Effector memory CD8-positive, alpha-beta T cell (primary cell): Measurements from ENCODE around the gene AIRE.

Source experiments
- ATAC-seq: fragments of 150-1000 bp; cut with Tn5 transposase; replicated peaks from 2 replicates; pipeline ENCODE4 v1.10.0; 2021; ENCODE audit warnings: mild to moderate bottlenecking, moderate library complexity
- DNase-seq, 3 experiments: peaks; one replicate each; pipeline ENCODE4 v3.0.0; 2021
- H3K27ac Mint-ChIP-seq, 2 donors: one replicate each; pipeline ENCODE4 v1.8.0; 2022; ENCODE audit warnings: mild to moderate bottlenecking in 2 of 2, mixed read lengths in 2 of 2, moderate library complexity in 2 of 2
- H3K27me3 Mint-ChIP-seq, 2 donors: one replicate each; pipeline ENCODE4 v1.8.0; 2022; ENCODE audit warnings: mixed read lengths in 2 of 2
- H3K36me3 Mint-ChIP-seq: one replicate; pipeline ENCODE4 v1.8.0; 2022; ENCODE audit warnings: mild to moderate bottlenecking, moderate library complexity, mixed read lengths; ENCODE audit not compliant: insufficient read depth
- H3K4me1 Mint-ChIP-seq, 2 donors: one replicate each; pipeline ENCODE4 v1.8.0; 2022; ENCODE audit warnings: low read depth in 2 of 2, mixed read lengths in 2 of 2
- H3K4me3 Mint-ChIP-seq, 2 donors: one replicate each; pipeline ENCODE4 v1.8.0; 2022; ENCODE audit warnings: mild to moderate bottlenecking in 2 of 2, mixed read lengths in 2 of 2, moderate library complexity in 2 of 2
- H3K9me3 Mint-ChIP-seq, 2 donors: one replicate each; pipeline ENCODE4 v1.8.0; 2022; ENCODE audit warnings: mixed read lengths in 2 of 2

Gene AIRE

DNA sequence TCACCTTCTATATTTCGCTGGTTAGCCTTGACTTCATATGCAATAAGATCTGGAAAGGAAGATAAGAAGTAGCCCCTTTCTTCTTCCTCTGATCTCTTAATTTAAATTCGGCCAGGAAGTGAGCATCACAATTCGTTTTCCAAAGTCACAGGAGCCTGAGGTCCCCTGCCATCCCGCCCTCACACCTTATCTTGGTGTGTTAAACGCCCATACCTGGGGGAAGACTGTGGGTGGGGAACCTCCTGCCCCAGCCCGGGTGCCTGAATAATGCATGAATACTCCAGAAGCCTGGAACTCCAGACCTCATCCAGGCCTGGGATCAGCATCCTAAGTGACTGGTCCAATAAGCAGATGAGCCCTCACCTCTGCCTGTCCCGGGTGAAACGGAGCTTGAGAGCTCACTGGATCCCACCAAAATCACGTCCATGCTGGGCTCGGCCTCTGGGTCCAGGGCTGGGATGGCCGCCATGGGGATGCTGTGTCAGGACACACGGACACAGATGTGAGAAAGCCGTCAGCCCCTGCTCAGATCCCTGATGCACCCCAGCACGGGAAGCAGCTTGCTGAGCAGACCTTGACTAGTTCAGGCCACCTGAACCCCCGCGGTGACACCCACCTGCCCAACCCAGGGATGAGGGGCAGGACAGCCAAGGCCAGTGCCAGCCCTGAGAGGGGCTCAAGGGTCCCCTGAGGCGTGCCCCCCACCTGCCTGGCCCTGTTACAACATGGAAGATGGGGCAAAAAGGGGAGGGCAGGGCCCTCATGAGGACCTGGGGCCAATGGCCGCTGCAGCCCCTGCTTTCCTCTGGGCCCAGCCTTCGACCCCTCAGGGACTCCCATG, 24.7 kb upstream of the AIRE start:
- Mint-ChIP-seq H3K27me3 (peaks cover 0 to 10% of the 10 kb centered on the region in 2 donors), H3K36me3 (peaks cover 2% of the 10 kb centered on the region), H3K4me3 (no peak overlapping the region), H3K4me1 (no peaks in the 10 kb centered on the region), H3K27ac (peak overlapping the region; percentile 35), H3K9me3 (no peaks in the 10 kb centered on the region)
- no peak for DNase-seq
- no peak for ATAC-seq

GRCh38 chr21:44261675-44262295, 23.9 kb upstream of the AIRE start, which contains the start of gene DNMT3L:
DNMT3L (minus strand) TSS chr21:44261897; CDS start chr21:44261259, 638 bp downstream.
- no peaks in the 10 kb centered on the region for H3K9me3 Mint-ChIP-seq
- peak within 1 kb of the TSS; percentile 35 for H3K27ac Mint-ChIP-seq
- ATAC-seq (no peak), DNase-seq (no peak)
- no peak within 1 kb of the TSS for H3K4me3 Mint-ChIP-seq
- H3K4me1 Mint-ChIP-seq = no peaks in the 10 kb centered on the region
- H3K36me3 Mint-ChIP-seq = peaks cover 2% of the 10 kb centered on the region
- peaks cover 0 to 10% of the 10 kb centered on the region in 2 donors for H3K27me3 Mint-ChIP-seq

DNA sequence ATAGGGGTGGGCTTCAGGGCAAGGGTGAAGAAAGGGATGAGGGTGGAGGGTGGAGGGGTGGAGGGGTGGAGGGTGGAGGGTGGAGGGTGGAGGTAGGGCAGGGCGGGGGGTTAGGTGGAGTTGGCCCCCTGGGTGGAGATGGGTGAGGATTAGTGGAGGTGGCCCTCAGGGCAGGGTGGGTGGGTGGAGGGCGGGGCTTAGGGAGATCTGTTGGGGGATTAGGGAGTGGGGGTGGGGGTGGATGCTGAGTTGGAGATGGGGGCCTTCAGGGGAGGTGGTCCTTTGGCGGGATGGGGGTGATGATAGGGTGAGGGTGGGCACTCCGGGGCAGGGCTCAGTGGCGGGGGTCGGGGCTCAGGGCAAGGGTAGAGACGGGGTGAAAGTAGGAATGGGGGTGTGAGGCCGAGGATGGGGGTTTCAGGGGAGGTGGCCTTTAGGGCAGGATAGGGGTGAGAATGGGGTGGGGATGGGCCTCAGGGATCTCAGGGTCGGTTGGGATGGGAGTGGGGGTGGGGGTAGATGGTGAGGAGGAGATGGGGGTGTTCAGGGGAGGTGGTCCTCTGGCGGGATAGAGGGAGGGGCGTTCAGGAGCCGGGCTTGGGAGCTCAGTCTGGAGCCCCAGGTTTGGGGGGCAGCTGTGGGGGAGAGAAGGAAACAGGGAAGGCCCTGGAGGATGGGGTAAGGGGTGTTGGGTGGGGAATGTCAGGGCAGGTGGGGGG, 23.2 kb upstream of the AIRE start:
- peaks cover 2% of the 10 kb centered on the region for H3K36me3 Mint-ChIP-seq
- H3K4me1 Mint-ChIP-seq = no peaks in the 10 kb centered on the region
- no peak for DNase-seq
- H3K27ac Mint-ChIP-seq = no peak overlapping the region
- no peak overlapping the region for H3K4me3 Mint-ChIP-seq
- ATAC-seq = no peak
- no peaks in the 10 kb centered on the region for H3K9me3 Mint-ChIP-seq
- peaks cover 0 to 10% of the 10 kb centered on the region in 2 donors for H3K27me3 Mint-ChIP-seq

DNA sequence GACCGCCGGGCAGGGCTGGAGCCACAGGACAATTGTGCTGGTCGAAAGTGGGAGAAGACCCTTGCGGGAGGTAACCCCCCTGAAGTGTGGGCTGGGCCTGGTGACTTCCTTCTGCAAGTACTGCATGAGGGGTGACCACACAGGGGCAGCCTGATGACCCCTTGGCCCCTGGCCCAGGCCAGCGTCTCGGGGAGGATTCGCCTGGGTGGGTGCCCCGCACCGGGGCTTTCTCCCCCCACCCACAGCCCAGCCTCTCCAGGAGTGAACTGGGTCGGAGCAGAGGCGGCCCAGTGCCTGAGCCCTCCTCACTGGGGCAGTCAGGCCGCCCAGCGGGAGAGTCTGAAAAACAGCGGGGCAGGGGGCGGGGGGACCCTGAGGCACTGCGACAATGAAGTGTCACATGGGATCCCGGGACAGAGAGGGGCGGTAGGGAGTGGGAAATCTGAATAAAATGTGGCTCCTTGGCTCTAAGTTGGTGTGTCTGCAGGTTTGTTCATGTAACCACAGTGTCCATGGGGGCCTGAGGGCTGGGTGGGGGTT, 22.4 kb upstream of the AIRE start:
- Mint-ChIP-seq H3K9me3 (no peaks in the 10 kb centered on the region), H3K4me3 (no peak overlapping the region), H3K27ac (no peak overlapping the region), H3K27me3 (peaks cover 0 to 4% of the 10 kb centered on the region in 2 donors), H3K4me1 (no peaks in the 10 kb centered on the region), H3K36me3 (peaks cover 2% of the 10 kb centered on the region)
- no peak for DNase-seq
- no peak for ATAC-seq

- DNase-seq (no peak), ATAC-seq (no peak)
- Mint-ChIP-seq H3K27ac (no peak overlapping the region), H3K36me3 (peaks cover 2% of the 10 kb centered on the region), H3K9me3 (no peaks in the 10 kb centered on the region), H3K4me1 (no peaks in the 10 kb centered on the region), H3K4me3 (no peak overlapping the region), H3K27me3 (no peaks in the 10 kb centered on the region)
Observed at GRCh38 chr21:44263768-44264167, 21.9 kb upstream of the AIRE start.

DNA sequence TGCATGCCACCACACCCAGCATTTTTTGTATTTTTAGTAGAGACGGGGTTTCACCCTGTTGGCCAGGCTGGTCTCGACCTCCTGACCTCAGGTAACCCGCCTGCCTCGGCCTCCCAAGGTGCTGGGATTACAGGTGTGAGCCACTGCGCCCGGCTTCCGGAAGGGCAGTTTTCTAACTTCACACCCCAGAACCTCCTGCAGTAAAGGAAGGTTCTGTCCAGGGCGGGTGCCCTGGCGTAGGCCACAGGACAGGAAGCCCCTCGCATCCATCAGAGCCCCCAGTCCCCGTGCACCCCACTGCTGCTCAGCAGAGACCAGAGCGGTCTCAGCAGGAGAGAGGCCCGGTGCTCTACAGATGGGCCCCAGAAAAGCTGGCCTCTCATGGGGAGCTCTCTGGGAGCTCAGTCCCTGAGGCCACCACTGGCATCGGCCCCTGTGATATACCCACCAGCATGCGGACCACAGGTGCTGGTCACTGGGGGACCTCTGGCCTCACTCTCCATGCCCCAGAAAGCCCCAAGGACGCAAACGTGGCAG, 19.9 kb upstream of the AIRE start:
- Mint-ChIP-seq H3K27me3 (no peaks in the 10 kb centered on the region), H3K27ac (no peak overlapping the region), H3K4me1 (no peaks in the 10 kb centered on the region), H3K4me3 (no peak overlapping the region), H3K36me3 (no peaks in the 10 kb centered on the region), H3K9me3 (no peaks in the 10 kb centered on the region)
- DNase-seq (no peak), ATAC-seq (no peak)

GRCh38 chr21:44267655-44268142, 18.0 kb upstream of the AIRE start:
- peak; percentile 26 for ATAC-seq
- H3K27ac Mint-ChIP-seq = no peak overlapping the region

DNA sequence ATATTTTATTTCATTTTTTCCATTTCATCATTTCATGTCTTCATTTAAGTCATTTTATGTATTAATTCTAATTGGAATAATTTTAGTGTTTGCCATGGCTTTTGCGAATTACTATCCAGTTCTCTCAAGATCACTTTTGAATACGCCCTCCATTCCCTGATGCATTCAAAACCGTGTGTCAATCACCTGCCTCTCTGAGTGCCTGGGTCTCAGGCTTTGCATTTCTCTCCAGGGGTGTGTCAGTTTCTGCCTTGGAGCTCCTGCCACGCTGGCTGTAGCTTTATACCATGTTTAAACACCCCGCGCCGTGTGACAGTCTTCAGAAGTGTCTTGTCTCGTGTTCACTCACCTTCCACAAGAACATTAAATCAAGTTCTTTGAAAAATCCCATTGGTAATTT, 16.6 kb upstream of the AIRE start:
- Mint-ChIP-seq H3K27ac (no peak overlapping the region), H3K9me3 (no peaks in the 10 kb centered on the region), H3K4me1 (no peaks in the 10 kb centered on the region), H3K4me3 (no peak overlapping the region), H3K36me3 (no peaks in the 10 kb centered on the region), H3K27me3 (peaks cover 0 to 9% of the 10 kb centered on the region in 2 donors)
- ATAC-seq (no peak), DNase-seq (no peak)

More at GRCh38 chr21:44267655-44268142, 18.0 kb upstream of the AIRE start:
- peak in 1 of 3 experiments; percentile 28 for DNase-seq
- Mint-ChIP-seq H3K27me3 (peaks cover 0 to 3% of the 10 kb centered on the region in 2 donors), H3K9me3 (no peaks in the 10 kb centered on the region), H3K4me3 (no peak overlapping the region), H3K4me1 (no peaks in the 10 kb centered on the region), H3K36me3 (no peaks in the 10 kb centered on the region)

- peaks cover 3% of the 10 kb centered on the region for H3K36me3 Mint-ChIP-seq
- no peak overlapping the region for H3K27ac Mint-ChIP-seq
- no peaks in the 10 kb centered on the region for H3K4me1 Mint-ChIP-seq
- H3K27me3 Mint-ChIP-seq = peaks cover 0 to 9% of the 10 kb centered on the region in 2 donors
- no peak for ATAC-seq
- H3K4me3 Mint-ChIP-seq = no peak overlapping the region
- DNase-seq = no peak
- H3K9me3 Mint-ChIP-seq = no peaks in the 10 kb centered on the region
Observed at GRCh38 chr21:44271558-44272283, 14.0 kb upstream of the AIRE start.

- H3K9me3 Mint-ChIP-seq = no peaks in the 10 kb centered on the region
- H3K4me3 Mint-ChIP-seq = no peak overlapping the region
- DNase-seq = no peak
- H3K4me1 Mint-ChIP-seq = no peaks in the 10 kb centered on the region
- H3K36me3 Mint-ChIP-seq = peaks cover 3% of the 10 kb centered on the region
- H3K27ac Mint-ChIP-seq = no peak overlapping the region
- ATAC-seq = no peak
- peaks cover 0 to 9% of the 10 kb centered on the region in 2 donors for H3K27me3 Mint-ChIP-seq
Observed at GRCh38 chr21:44272284-44272858, 13.3 kb upstream of the AIRE start.

GRCh38 chr21:44273046-44273445, 12.6 kb upstream of the AIRE start:
- H3K27me3 Mint-ChIP-seq = peaks cover 0 to 9% of the 10 kb centered on the region in 2 donors
- H3K4me3 Mint-ChIP-seq = no peak overlapping the region
- ATAC-seq (no peak), DNase-seq (no peak)
- H3K27ac Mint-ChIP-seq = no peak overlapping the region
- H3K4me1 Mint-ChIP-seq = no peaks in the 10 kb centered on the region
- no peaks in the 10 kb centered on the region for H3K9me3 Mint-ChIP-seq
- H3K36me3 Mint-ChIP-seq = peaks cover 5% of the 10 kb centered on the region

- Mint-ChIP-seq H3K27me3 (peaks cover 0 to 9% of the 10 kb centered on the region in 2 donors), H3K27ac (no peak overlapping the region), H3K4me1 (no peaks in the 10 kb centered on the region), H3K9me3 (no peaks in the 10 kb centered on the region), H3K36me3 (peaks cover 5% of the 10 kb centered on the region), H3K4me3 (no peak overlapping the region)
- no peak for DNase-seq
- no peak for ATAC-seq
Observed at GRCh38 chr21:44275041-44275440, 10.6 kb upstream of the AIRE start.
